HAP-1 (cell line): ENCODE data around the gene UHRF1.
A peak's percentile ranks its signal among the peaks of the same experiment; 100 is the strongest.
"Not testable (repeated sequence)": the region's sequence is repeated elsewhere in the genome, so short reads cannot be mapped to it uniquely, and the experiment has no call there.

Experiments
- DNase-seq, 2 experiments: peaks; one replicate each; pipeline ENCODE4 v3.0.0-alpha.2; 2016 to 2020; ENCODE audit warnings: low spot score in 2 of 2
- H3K27me3 ChIP-seq: fragments of 250-450 bp; sonication (Bioruptor Pico); 2 replicates; pipeline ENCODE4 v1.5.1; 2020; ENCODE audit warnings: low read depth, mild to moderate bottlenecking, moderate library complexity
- H3K36me3 ChIP-seq: fragments of 250-450 bp; sonication (Bioruptor Pico); replicated peaks from 2 replicates; pipeline ENCODE4 v1.5.1; 2020; ENCODE audit warnings: mild to moderate bottlenecking
- H3K4me1 ChIP-seq: fragments of 250-450 bp; sonication (Bioruptor Pico); 2 replicates; pipeline ENCODE4 v1.5.1; 2020; ENCODE audit warnings: mild to moderate bottlenecking
- H3K4me3 ChIP-seq: fragments of 250-450 bp; sonication (Bioruptor Pico); 2 replicates; pipeline ENCODE4 v1.5.1; 2020; ENCODE audit warnings: mild to moderate bottlenecking, moderate library complexity
- H3K9me3 ChIP-seq: fragments of 250-450 bp; sonication (Bioruptor Pico); 2 replicates; pipeline ENCODE4 v1.5.1; 2020; ENCODE audit warnings: mild to moderate bottlenecking, moderate library complexity
- in situ Hi-C: fragments of 300-500 bp; cut with MboI; formaldehyde crosslinking; loops from 3 replicates; pipeline ENCODE4 v1.14.3; 2020; ENCODE audit warnings: low sequenced_read_pairs, inconsistent platforms, mixed read lengths

The UHRF1 gene

GRCh38 chr19:4966591-4966990, 57.3 kb downstream of the UHRF1 start:
- in situ Hi-C loops = no loop called here
- no peaks in the 10 kb centered on the region for H3K27me3 ChIP-seq
- H3K4me1 ChIP-seq = peaks cover 9% of the 10 kb centered on the region
- no peaks in the 10 kb centered on the region for H3K9me3 ChIP-seq
- peaks cover 28% of the 10 kb centered on the region for H3K36me3 ChIP-seq
- no peak overlapping the region for H3K4me3 ChIP-seq
- no peak for DNase-seq

GRCh38 chr19:4967738-4968461, 58.6 kb downstream of the UHRF1 start:
- Histone ChIP-seq H3K27me3 (no peaks in the 10 kb centered on the region), H3K4me1 (peaks cover 9% of the 10 kb centered on the region), H3K36me3 (peaks cover 17% of the 10 kb centered on the region), H3K4me3 (peak overlapping the region; percentile 25), H3K9me3 (no peaks in the 10 kb centered on the region)
- in situ Hi-C loops = no loop called here
- DNase-seq = peak in 1 of 2 experiments; percentile 32

GRCh38 chr19:4968462-4969291, 59.4 kb downstream of the UHRF1 start, which contains the start of gene KDM4B:
TSS of gene KDM4B (plus strand) at chr19:4969113. CDS start at chr19:5032891, 63,778 bp downstream.
- H3K27me3 ChIP-seq = no peaks in the 10 kb centered on the region
- H3K9me3 ChIP-seq = no peaks in the 10 kb centered on the region
- in situ Hi-C loops = no loop called here
- peaks cover 9% of the 10 kb centered on the region for H3K4me1 ChIP-seq
- peaks cover 12% of the 10 kb centered on the region for H3K36me3 ChIP-seq
- H3K4me3 ChIP-seq = peak within 1 kb of the TSS; percentile 57
- DNase-seq = peak; percentile 97 to 99

- in situ Hi-C loops = no loop called here
- H3K4me1 ChIP-seq = peaks cover 9% of the 10 kb centered on the region
These were observed 60.0 kb downstream of the UHRF1 start for GRCh38 chr19:4969292-4969771.

GRCh38 chr19:4969772-4970531, 60.7 kb downstream of the UHRF1 start:
- no peaks in the 10 kb centered on the region for H3K9me3 ChIP-seq
- H3K4me3 ChIP-seq = peak overlapping the region; percentile 57
- DNase-seq = peak in 1 of 2 experiments; percentile 41
- peaks cover 2% of the 10 kb centered on the region for H3K36me3 ChIP-seq
- no peaks in the 10 kb centered on the region for H3K27me3 ChIP-seq
- in situ Hi-C loops = no loop called here
- peaks cover 9% of the 10 kb centered on the region for H3K4me1 ChIP-seq

More at GRCh38 chr19:4969292-4969771, 60.0 kb downstream of the UHRF1 start:
- no peaks in the 10 kb centered on the region for H3K27me3 ChIP-seq
- DNase-seq = no peak
- peaks cover 8% of the 10 kb centered on the region for H3K36me3 ChIP-seq
- no peaks in the 10 kb centered on the region for H3K9me3 ChIP-seq
- peak overlapping the region; percentile 57 for H3K4me3 ChIP-seq

GRCh38 chr19:4970558-4971423, 61.5 kb downstream of the UHRF1 start:
- Histone ChIP-seq H3K36me3 (no peaks in the 10 kb centered on the region), H3K9me3 (no peaks in the 10 kb centered on the region), H3K4me3 (peak overlapping the region; percentile 57), H3K27me3 (no peaks in the 10 kb centered on the region), H3K4me1 (peaks cover 9% of the 10 kb centered on the region)
- in situ Hi-C loops = no loop called here
- peak in 1 of 2 experiments; percentile 36 for DNase-seq

GRCh38 chr19:4971424-4971793, 62.1 kb downstream of the UHRF1 start:
- Histone ChIP-seq H3K36me3 (no peaks in the 10 kb centered on the region), H3K9me3 (no peaks in the 10 kb centered on the region), H3K27me3 (no peaks in the 10 kb centered on the region), H3K4me3 (peak overlapping the region; percentile 57), H3K4me1 (peaks cover 9% of the 10 kb centered on the region)
- in situ Hi-C loops = no loop called here
- peak; percentile 11 to 67 for DNase-seq

- in situ Hi-C loops = no loop called here
- Histone ChIP-seq H3K9me3 (no peaks in the 10 kb centered on the region), H3K4me3 (no peak overlapping the region), H3K4me1 (peaks cover 9% of the 10 kb centered on the region), H3K36me3 (no peaks in the 10 kb centered on the region), H3K27me3 (no peaks in the 10 kb centered on the region)
- no peak for DNase-seq
These were observed 62.7 kb downstream of the UHRF1 start for GRCh38 chr19:4971816-4972495.

GRCh38 chr19:4972509-4973230, 63.4 kb downstream of the UHRF1 start:
- no peaks in the 10 kb centered on the region for H3K27me3 ChIP-seq
- H3K4me1 ChIP-seq = peaks cover 9% of the 10 kb centered on the region
- H3K4me3 ChIP-seq = no peak overlapping the region
- no peaks in the 10 kb centered on the region for H3K36me3 ChIP-seq
- in situ Hi-C loops = no loop called here
- no peak for DNase-seq
- no peaks in the 10 kb centered on the region for H3K9me3 ChIP-seq

- Histone ChIP-seq H3K4me3 (no peak overlapping the region), H3K36me3 (0 out of 2 replicates have a peak, but pooled peaks cover 3% of the 10 kb centered on the region), H3K9me3 (no peaks in the 10 kb centered on the region), H3K4me1 (peaks cover 6% of the 10 kb centered on the region), H3K27me3 (no peaks in the 10 kb centered on the region)
- no peak for DNase-seq
- in situ Hi-C loops = no loop called here
These were observed 65.7 kb downstream of the UHRF1 start for GRCh38 chr19:4974880-4975469.

GRCh38 chr19:4975601-4976000, 66.3 kb downstream of the UHRF1 start:
- DNase-seq, H3K27me3 ChIP-seq, H3K4me1 ChIP-seq, H3K9me3 ChIP-seq, H3K36me3 ChIP-seq, in situ Hi-C loops, H3K4me3 ChIP-seq: not testable (repeated sequence)
